ENCODE results near the gene HBEGF.

HBEGF gene

DNA sequence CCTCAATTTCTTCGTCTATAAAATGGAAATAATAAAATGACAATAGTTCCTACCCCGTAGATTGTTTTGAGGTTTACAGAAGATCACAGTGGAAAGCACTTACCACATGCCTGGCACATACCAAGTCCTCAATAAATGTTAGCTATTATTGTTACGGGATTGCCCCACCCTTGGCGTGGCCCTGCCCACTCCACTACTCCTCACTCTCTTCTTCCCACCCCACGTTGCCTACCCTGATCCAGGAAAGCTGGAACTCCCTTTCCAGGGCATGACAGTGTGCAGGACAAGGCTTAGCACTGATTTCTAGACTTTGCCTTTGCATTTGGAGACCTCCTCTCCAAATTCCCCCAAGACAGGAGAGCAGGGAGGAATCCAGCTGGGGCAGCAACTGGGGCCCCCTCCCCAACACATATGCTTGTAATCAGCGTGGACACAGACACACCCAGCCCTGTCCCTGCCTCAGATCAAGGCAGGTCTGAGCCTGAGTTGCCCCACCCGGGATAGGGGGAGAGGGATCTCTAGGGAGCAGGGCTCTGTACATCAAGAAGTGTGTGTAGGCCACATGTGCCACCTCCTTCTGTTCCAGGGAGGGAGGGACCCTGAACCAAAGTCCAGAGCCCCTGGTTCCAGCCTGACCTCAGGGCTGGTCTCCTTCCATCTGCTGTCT lies 20.3 kb upstream of the HBEGF start:
- H2BK120ac ChIP-seq (ENCODE audit: low read depth, low read length): no peak overlapping the region
- H2BK5ac ChIP-seq (ENCODE audit: low read depth, low read length, poor library complexity, severe bottlenecking): no peak overlapping the region
- H3K4me2 ChIP-seq (ENCODE audit: low read length, poor library complexity, severe bottlenecking): no peak overlapping the region
- no peak overlapping the region for H3K18ac ChIP-seq (ENCODE audit: low read depth in 1 of 2, low read length in 2 of 2)
- WGBS: 83% methylated on average over 7 of the region's 7 CpGs
- no peak overlapping the region for H4K91ac ChIP-seq (ENCODE audit: low read length)
- H3K9me3 ChIP-seq (ENCODE audit: control insufficient read depth, low read length): no peaks in the 10 kb centered on the region
- DNase-seq: no peak
- H3K23ac ChIP-seq (ENCODE audit: low read length in 2 of 2): no peak overlapping the region
- H2BK12ac ChIP-seq (ENCODE audit: low read length in 2 of 2): no peak overlapping the region
- H3K27ac ChIP-seq (ENCODE audit: low read length, poor library complexity, severe bottlenecking): no peak overlapping the region
- no peak overlapping the region for H2AFZ ChIP-seq (ENCODE audit: low read depth, low read length)
- no peak overlapping the region for H2BK15ac ChIP-seq (ENCODE audit: low read depth, poor library complexity, severe bottlenecking)
- no peak overlapping the region for H3K4me3 ChIP-seq (ENCODE audit: insufficient read depth in 1 of 2, low read depth in 1 of 2, low read length in 2 of 2)
- H3K9ac ChIP-seq (ENCODE audit: low read length): no peak overlapping the region
- no peak overlapping the region for H3K4ac ChIP-seq (ENCODE audit: low read depth in 1 of 2, low read length in 2 of 2)
- no peak overlapping the region for H4K8ac ChIP-seq (ENCODE audit: low read length)
- peaks cover 0 to 5% of the 10 kb centered on the region in 2 experiments for H3K27me3 ChIP-seq (ENCODE audit: control insufficient read depth in 1 of 2, insufficient read depth in 1 of 2, low read length in 2 of 2)
- H3K4me1 ChIP-seq (ENCODE audit: control insufficient read depth, insufficient read depth, low read depth, low read length): peaks cover 8% of the 10 kb centered on the region
- H3K14ac ChIP-seq (ENCODE audit: low read length in 2 of 2): no peak overlapping the region
- H3K79me1 ChIP-seq (replicated peaks; ENCODE audit: low read length, poor library complexity, severe bottlenecking): no peaks in the 10 kb centered on the region
- no peaks in the 10 kb centered on the region for H3K36me3 ChIP-seq (ENCODE audit: control insufficient read depth in 1 of 2, insufficient read depth in 2 of 2, low read depth in 1 of 2, low read length in 2 of 2)
- H2AK5ac ChIP-seq (ENCODE audit: low read length, severe bottlenecking): no peak overlapping the region

DNA sequence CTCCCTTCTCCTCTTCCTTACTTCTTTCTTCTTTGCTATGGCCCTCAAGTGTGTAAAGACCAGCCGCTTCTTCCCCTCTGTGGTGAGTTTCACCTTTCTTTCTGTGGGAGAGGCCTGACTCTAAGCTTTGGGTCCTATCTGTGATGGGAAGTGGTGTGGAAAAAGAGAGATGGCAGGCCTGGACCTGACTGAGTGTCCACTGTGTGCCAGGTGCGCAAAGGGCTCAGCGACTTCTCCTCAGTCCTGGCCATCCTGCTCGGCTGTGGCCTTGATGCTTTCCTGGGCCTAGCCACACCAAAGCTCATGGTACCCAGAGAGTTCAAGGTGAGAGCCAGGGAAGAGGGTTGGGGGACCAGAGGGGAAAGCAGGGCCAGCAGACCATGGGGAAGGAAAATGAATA lies 19.5 kb upstream of the HBEGF start:
- Histone ChIP-seq H4K8ac (ENCODE audit: low read length) (no peak overlapping the region), H3K14ac (ENCODE audit: low read length in 2 of 2) (no peak overlapping the region), H2BK120ac (ENCODE audit: low read depth, low read length) (no peak overlapping the region), H2BK5ac (ENCODE audit: low read depth, low read length, poor library complexity, severe bottlenecking) (no peak overlapping the region), H2BK12ac (ENCODE audit: low read length in 2 of 2) (no peak overlapping the region), H3K27me3 (ENCODE audit: control insufficient read depth in 1 of 2, insufficient read depth in 1 of 2, low read length in 2 of 2) (peaks cover 0 to 5% of the 10 kb centered on the region in 2 experiments), H3K4me2 (ENCODE audit: low read length, poor library complexity, severe bottlenecking) (no peak overlapping the region), H4K91ac (ENCODE audit: low read length) (no peak overlapping the region), H2AK5ac (ENCODE audit: low read length, severe bottlenecking) (no peak overlapping the region), H3K79me1 (replicated peaks; ENCODE audit: low read length, poor library complexity, severe bottlenecking) (no peaks in the 10 kb centered on the region), H3K4me3 (ENCODE audit: insufficient read depth in 1 of 2, low read depth in 1 of 2, low read length in 2 of 2) (no peak overlapping the region), H3K9ac (ENCODE audit: low read length) (no peak overlapping the region), H3K36me3 (ENCODE audit: control insufficient read depth in 1 of 2, insufficient read depth in 2 of 2, low read depth in 1 of 2, low read length in 2 of 2) (no peaks in the 10 kb centered on the region), H3K27ac (ENCODE audit: low read length, poor library complexity, severe bottlenecking) (no peak overlapping the region), H3K18ac (ENCODE audit: low read depth in 1 of 2, low read length in 2 of 2) (no peak overlapping the region), H2BK15ac (ENCODE audit: low read depth, poor library complexity, severe bottlenecking) (no peak overlapping the region), H2AFZ (ENCODE audit: low read depth, low read length) (no peak overlapping the region), H3K4me1 (ENCODE audit: control insufficient read depth, insufficient read depth, low read depth, low read length) (peaks cover 8% of the 10 kb centered on the region), H3K23ac (ENCODE audit: low read length in 2 of 2) (no peak overlapping the region), H3K9me3 (ENCODE audit: control insufficient read depth, low read length) (no peaks in the 10 kb centered on the region), H3K4ac (ENCODE audit: low read depth in 1 of 2, low read length in 2 of 2) (no peak overlapping the region)
- DNase-seq: no peak
- 90% methylated on average over 4 of the region's 4 CpGs for WGBS

DNA sequence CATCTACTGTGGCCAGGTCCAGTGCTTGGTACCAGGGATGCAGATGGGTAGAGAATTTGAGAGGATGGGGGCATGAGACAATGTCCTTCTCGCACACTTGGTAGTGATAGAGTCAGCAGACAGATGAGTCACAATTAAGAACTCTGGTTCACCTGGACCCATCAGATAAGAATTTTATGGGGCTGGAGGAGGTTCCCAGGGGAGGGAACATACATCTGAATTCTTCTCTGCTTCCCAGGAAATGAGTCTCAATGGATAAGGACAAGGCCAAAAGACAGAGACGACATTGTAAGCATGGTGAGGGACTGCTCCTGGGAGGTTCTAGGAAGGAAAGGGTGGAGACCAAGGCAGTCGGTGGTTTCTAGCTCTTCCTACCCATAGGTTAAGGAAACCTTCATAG lies 18.9 kb upstream of the HBEGF start:
- no peak overlapping the region for H3K18ac ChIP-seq (ENCODE audit: low read depth in 1 of 2, low read length in 2 of 2)
- no peak overlapping the region for H3K9ac ChIP-seq (ENCODE audit: low read length)
- H3K4ac ChIP-seq (ENCODE audit: low read depth in 1 of 2, low read length in 2 of 2): no peak overlapping the region
- peaks cover 8% of the 10 kb centered on the region for H3K4me1 ChIP-seq (ENCODE audit: control insufficient read depth, insufficient read depth, low read depth, low read length)
- no peak overlapping the region for H3K14ac ChIP-seq (ENCODE audit: low read length in 2 of 2)
- H4K8ac ChIP-seq (ENCODE audit: low read length): no peak overlapping the region
- peaks cover 0 to 5% of the 10 kb centered on the region in 2 experiments for H3K27me3 ChIP-seq (ENCODE audit: control insufficient read depth in 1 of 2, insufficient read depth in 1 of 2, low read length in 2 of 2)
- H3K23ac ChIP-seq (ENCODE audit: low read length in 2 of 2): no peak overlapping the region
- H2AK5ac ChIP-seq (ENCODE audit: low read length, severe bottlenecking): no peak overlapping the region
- H4K91ac ChIP-seq (ENCODE audit: low read length): no peak overlapping the region
- 74% methylated on average over 3 of the region's 3 CpGs for WGBS
- H3K4me3 ChIP-seq (ENCODE audit: insufficient read depth in 1 of 2, low read depth in 1 of 2, low read length in 2 of 2): no peak overlapping the region
- H2BK120ac ChIP-seq (ENCODE audit: low read depth, low read length): no peak overlapping the region
- no peaks in the 10 kb centered on the region for H3K36me3 ChIP-seq (ENCODE audit: control insufficient read depth in 1 of 2, insufficient read depth in 2 of 2, low read depth in 1 of 2, low read length in 2 of 2)
- no peak overlapping the region for H2BK15ac ChIP-seq (ENCODE audit: low read depth, poor library complexity, severe bottlenecking)
- no peak overlapping the region for H3K4me2 ChIP-seq (ENCODE audit: low read length, poor library complexity, severe bottlenecking)
- H2BK12ac ChIP-seq (ENCODE audit: low read length in 2 of 2): no peak overlapping the region
- H3K79me1 ChIP-seq (replicated peaks; ENCODE audit: low read length, poor library complexity, severe bottlenecking): no peaks in the 10 kb centered on the region
- H2BK5ac ChIP-seq (ENCODE audit: low read depth, low read length, poor library complexity, severe bottlenecking): no peak overlapping the region
- no peak overlapping the region for H3K27ac ChIP-seq (ENCODE audit: low read length, poor library complexity, severe bottlenecking)
- H2AFZ ChIP-seq (ENCODE audit: low read depth, low read length): no peak overlapping the region
- DNase-seq: no peak
- no peaks in the 10 kb centered on the region for H3K9me3 ChIP-seq (ENCODE audit: control insufficient read depth, low read length)

DNA sequence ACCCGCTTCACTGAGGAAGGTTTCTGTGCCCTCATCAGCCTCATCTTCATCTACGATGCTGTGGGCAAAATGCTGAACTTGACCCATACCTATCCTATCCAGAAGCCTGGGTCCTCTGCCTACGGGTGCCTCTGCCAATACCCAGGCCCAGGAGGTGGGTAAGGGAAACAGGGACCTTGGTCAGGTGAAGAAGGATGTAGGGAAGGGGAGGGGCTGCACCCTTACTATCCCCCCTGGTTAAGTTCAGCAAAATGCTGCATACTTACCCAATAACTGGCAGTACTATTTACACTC lies 18.0 kb upstream of the HBEGF start:
- no peak overlapping the region for H3K27ac ChIP-seq (ENCODE audit: low read length, poor library complexity, severe bottlenecking)
- H3K79me1 ChIP-seq (replicated peaks; ENCODE audit: low read length, poor library complexity, severe bottlenecking): no peaks in the 10 kb centered on the region
- no peak overlapping the region for H2BK5ac ChIP-seq (ENCODE audit: low read depth, low read length, poor library complexity, severe bottlenecking)
- H3K4me1 ChIP-seq (ENCODE audit: control insufficient read depth, insufficient read depth, low read depth, low read length): peaks cover 8% of the 10 kb centered on the region
- no peak overlapping the region for H2BK15ac ChIP-seq (ENCODE audit: low read depth, poor library complexity, severe bottlenecking)
- no peak for DNase-seq
- H3K4me3 ChIP-seq (ENCODE audit: insufficient read depth in 1 of 2, low read depth in 1 of 2, low read length in 2 of 2): no peak overlapping the region
- no peak overlapping the region for H3K18ac ChIP-seq (ENCODE audit: low read depth in 1 of 2, low read length in 2 of 2)
- H3K23ac ChIP-seq (ENCODE audit: low read length in 2 of 2): no peak overlapping the region
- H3K14ac ChIP-seq (ENCODE audit: low read length in 2 of 2): no peak overlapping the region
- H4K91ac ChIP-seq (ENCODE audit: low read length): no peak overlapping the region
- H3K4ac ChIP-seq (ENCODE audit: low read depth in 1 of 2, low read length in 2 of 2): peak overlapping the region in 1 of 2 experiments; percentile 24
- no peaks in the 10 kb centered on the region for H3K36me3 ChIP-seq (ENCODE audit: control insufficient read depth in 1 of 2, insufficient read depth in 2 of 2, low read depth in 1 of 2, low read length in 2 of 2)
- H2AFZ ChIP-seq (ENCODE audit: low read depth, low read length): no peak overlapping the region
- H2BK120ac ChIP-seq (ENCODE audit: low read depth, low read length): no peak overlapping the region
- peaks cover 0 to 5% of the 10 kb centered on the region in 2 experiments for H3K27me3 ChIP-seq (ENCODE audit: control insufficient read depth in 1 of 2, insufficient read depth in 1 of 2, low read length in 2 of 2)
- no peak overlapping the region for H2AK5ac ChIP-seq (ENCODE audit: low read length, severe bottlenecking)
- H2BK12ac ChIP-seq (ENCODE audit: low read length in 2 of 2): no peak overlapping the region
- WGBS: 100% methylated on average over 2 of the region's 3 CpGs
- H3K4me2 ChIP-seq (ENCODE audit: low read length, poor library complexity, severe bottlenecking): no peak overlapping the region
- H3K9ac ChIP-seq (ENCODE audit: low read length): no peak overlapping the region
- no peaks in the 10 kb centered on the region for H3K9me3 ChIP-seq (ENCODE audit: control insufficient read depth, low read length)
- no peak overlapping the region for H4K8ac ChIP-seq (ENCODE audit: low read length)
